ENCODE results near the gene TRPV3.

- TF ChIP-seq, protein P1, sequence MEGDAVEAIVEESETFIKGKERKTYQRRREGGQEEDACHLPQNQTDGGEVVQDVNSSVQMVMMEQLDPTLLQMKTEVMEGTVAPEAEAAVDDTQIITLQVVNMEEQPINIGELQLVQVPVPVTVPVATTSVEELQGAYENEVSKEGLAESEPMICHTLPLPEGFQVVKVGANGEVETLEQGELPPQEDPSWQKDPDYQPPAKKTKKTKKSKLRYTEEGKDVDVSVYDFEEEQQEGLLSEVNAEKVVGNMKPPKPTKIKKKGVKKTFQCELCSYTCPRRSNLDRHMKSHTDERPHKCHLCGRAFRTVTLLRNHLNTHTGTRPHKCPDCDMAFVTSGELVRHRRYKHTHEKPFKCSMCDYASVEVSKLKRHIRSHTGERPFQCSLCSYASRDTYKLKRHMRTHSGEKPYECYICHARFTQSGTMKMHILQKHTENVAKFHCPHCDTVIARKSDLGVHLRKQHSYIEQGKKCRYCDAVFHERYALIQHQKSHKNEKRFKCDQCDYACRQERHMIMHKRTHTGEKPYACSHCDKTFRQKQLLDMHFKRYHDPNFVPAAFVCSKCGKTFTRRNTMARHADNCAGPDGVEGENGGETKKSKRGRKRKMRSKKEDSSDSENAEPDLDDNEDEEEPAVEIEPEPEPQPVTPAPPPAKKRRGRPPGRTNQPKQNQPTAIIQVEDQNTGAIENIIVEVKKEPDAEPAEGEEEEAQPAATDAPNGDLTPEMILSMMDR (IDR thresholded peaks at IDR 0.05; ENCODE audit: extremely low read depth in 1 of 2, insufficient read depth in 1 of 2, low read depth in 1 of 2, low read length in 2 of 2): no peak
- TF ChIP-seq EZH2 (IDR thresholded peaks at IDR 0.05; ENCODE audit: borderline replicate concordance, low read depth, low read length, severe bottlenecking) (no peak), POLR2A (IDR thresholded peaks at IDR 0.05; ENCODE audit: low read depth, low read length) (no peak), MYC (IDR thresholded peaks at IDR 0.05; ENCODE audit: low read depth, low read length) (no peak), POLR2AphosphoS5 (IDR thresholded peaks at IDR 0.05; ENCODE audit: insufficient read depth, low read depth, low read length) (no peak)
Observed at GRCh38 chr17:3603119-3603869, 45.7 kb upstream of the TRPV3 start.

Measured in endothelial cell of umbilical vein (primary cell).